Stimulated activated CD4-positive, alpha-beta T cell treated with anti-CD3 and anti-CD28 coated beads, Interleukin-12 subunit alpha, Interleukin-12 subunit beta, amount 100 ng/mL, for 24 hours (primary cell): ENCODE data around the gene POLD4.

ENCODE experiments used
- DNase-seq, 2 experiments: peaks; one replicate each; pipeline ENCODE4 v3.0.0-alpha.2; 2020; ENCODE audit warnings: low read depth in 2 of 2

Gene POLD4

GRCh38 chr11:67301951-67302516 lies 51.3 kb downstream of the POLD4 start:
- no peak for DNase-seq

GRCh38 chr11:67301313-67301921 lies 51.9 kb downstream of the POLD4 start:
- no peak for DNase-seq
